Hippocampal formation (tissue), 2 donors: ENCODE measurements around the gene BLACAT1.
A peak's percentile ranks its signal among the peaks of the same experiment; 100 is the strongest.

Experiments used
- DNase-seq, 2 donors: peaks; one replicate each; lab custom pipeline; 2025; lab: John Stamatoyannopoulos, UW

BLACAT1 gene

GRCh38 chr1:205456868-205457745, 1.3 kb upstream of the BLACAT1 start:
- no peak for DNase-seq

GRCh38 chr1:205456383-205456867, 580 bp upstream of the BLACAT1 start:
- DNase-seq = no peak

GRCh38 chr1:205454903-205455335, 926 bp downstream of the BLACAT1 start:
- no peak for DNase-seq

GRCh38 chr1:205453466-205453865, 2.4 kb downstream of the BLACAT1 start:
- DNase-seq = no peak

- DNase-seq = no peak
Observed at GRCh38 chr1:205452933-205453332, 2.9 kb downstream of the BLACAT1 start.

- no peak for DNase-seq
Observed at GRCh38 chr1:205452364-205452763, 3.5 kb downstream of the BLACAT1 start.

- DNase-seq = no peak
Observed at GRCh38 chr1:205451759-205452164, 4.1 kb downstream of the BLACAT1 start.

GRCh38 chr1:205451202-205451601, 4.6 kb downstream of the BLACAT1 start:
- DNase-seq = no peak

GRCh38 chr1:205450448-205450847, 5.4 kb downstream of the BLACAT1 start:
- no peak for DNase-seq

GRCh38 chr1:205449750-205450443, 5.9 kb downstream of the BLACAT1 start:
- no peak for DNase-seq

GRCh38 chr1:205449254-205449749, 6.5 kb downstream of the BLACAT1 start:
- no peak for DNase-seq

- no peak for DNase-seq
Observed at GRCh38 chr1:205448540-205449253, 7.1 kb downstream of the BLACAT1 start.

GRCh38 chr1:205447457-205448341, 8.1 kb downstream of the BLACAT1 start:
- no peak for DNase-seq

- no peak for DNase-seq
Observed at GRCh38 chr1:205446828-205447227, 9.0 kb downstream of the BLACAT1 start.

- DNase-seq = no peak
Observed at GRCh38 chr1:205445646-205445935, 10.3 kb downstream of the BLACAT1 start.

- peak; percentile 50 to 73 for DNase-seq
Observed at GRCh38 chr1:205444931-205445645, 10.8 kb downstream of the BLACAT1 start.

GRCh38 chr1:205444300-205444930, 11.4 kb downstream of the BLACAT1 start:
- no peak for DNase-seq

- no peak for DNase-seq
Observed at GRCh38 chr1:205443585-205444299, 12.1 kb downstream of the BLACAT1 start.

GRCh38 chr1:205442051-205442725, 13.7 kb downstream of the BLACAT1 start:
- DNase-seq = no peak
